HG03565 (cell line): ENCODE data around the gene SLIT1.
"Not testable (repeated sequence)": the region's sequence is repeated elsewhere in the genome, so short reads cannot be mapped to it uniquely, and the experiment has no call there.

Experiments used
- ATAC-seq: cut with Tn5 transposase; IDR thresholded peaks from one replicate; pipeline ENCODE4 v1.9.1; 2021; ENCODE audit warnings: mild to moderate bottlenecking, moderate library complexity; ENCODE audit not compliant: unreplicated experiment

Gene SLIT1

DNA sequence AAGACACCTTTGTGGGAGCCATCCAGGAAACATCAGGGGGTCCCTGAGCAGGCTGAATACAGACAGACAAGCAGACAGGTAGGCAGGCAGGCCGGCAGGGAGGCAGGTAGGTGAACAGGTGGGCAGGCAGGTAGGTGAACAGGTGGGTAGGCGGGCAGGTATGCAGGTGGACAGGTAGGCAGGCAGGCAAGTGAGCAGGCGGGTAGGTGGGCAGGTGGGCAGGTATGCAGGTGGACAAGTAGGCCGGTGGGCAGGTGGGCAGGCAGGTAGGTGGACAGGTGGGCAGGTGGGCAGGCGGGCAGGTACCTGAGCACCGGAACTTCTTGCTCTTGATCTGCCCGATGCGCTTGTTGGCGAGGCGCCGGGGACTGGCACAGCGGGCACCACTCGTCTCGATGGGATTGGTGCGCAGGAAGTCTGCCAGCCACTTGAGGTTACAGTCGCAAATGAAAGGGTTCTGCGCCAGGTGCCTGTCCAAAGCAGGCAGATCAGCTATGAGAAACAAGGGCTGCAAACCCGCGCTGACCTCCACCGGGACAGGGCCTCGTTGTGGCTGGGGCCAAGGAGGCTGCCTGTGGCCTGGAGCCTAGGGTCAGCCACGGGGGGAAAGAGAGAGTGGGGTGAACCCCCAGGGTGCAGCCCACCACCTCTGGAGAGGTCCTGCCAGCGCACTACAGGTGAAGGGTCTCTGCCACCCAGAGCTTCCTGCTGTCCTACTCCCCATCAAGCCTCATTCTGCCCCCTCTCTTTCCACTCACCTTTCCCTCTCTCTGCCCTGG lies 136.9 kb downstream of the SLIT1 start:
- no peak for ATAC-seq

DNA sequence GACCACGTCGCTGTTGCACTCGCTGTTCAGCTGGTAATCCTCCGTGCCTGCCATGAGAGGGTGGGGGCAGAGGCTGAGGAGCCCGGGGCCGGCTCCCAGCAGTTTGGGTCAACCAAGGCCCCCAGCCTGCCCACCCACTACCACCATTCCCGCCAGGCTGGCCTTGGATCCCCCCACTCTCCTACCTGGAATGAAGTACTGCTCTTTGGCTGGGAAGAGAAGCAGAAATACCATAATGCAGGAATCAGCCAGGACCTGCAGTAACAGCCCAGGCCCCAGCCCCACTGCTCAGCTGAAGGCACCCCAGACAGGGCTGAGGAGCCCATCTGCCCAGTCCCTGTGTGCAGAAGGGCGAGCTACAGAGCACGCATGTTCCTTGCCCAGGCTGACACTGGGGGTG lies 138.0 kb downstream of the SLIT1 start:
- ATAC-seq = no peak

DNA sequence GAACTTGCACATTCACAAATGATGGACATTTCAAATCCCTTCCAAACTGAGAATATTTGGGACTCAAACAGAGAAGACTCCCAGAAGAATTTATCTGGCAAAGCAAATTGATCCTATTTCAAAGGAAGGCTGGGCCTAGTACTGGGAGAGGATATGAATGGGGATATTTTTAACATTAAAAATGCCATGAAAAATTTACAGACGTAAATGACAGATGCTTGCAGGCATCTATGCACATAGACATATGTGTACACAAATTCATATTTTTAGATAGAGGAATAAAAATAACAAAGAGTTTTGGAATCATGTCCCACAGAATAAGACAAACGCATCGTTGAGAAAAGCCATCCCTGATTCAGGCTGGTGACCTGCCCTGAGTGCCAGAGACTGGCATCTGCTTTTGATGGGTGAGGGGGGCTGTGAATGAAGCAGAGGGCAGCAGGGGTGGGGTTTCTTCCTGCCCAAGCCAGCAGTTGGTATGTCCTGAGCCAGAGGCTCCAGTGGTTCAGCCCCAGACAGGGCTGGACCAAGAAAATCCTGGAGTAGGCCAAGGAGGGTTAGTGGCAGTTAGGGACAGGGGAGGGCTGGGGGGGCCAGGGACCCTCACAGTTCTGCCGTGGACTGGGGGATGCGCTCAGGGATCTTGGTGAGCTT lies 138.5 kb downstream of the SLIT1 start:
- no peak for ATAC-seq

DNA sequence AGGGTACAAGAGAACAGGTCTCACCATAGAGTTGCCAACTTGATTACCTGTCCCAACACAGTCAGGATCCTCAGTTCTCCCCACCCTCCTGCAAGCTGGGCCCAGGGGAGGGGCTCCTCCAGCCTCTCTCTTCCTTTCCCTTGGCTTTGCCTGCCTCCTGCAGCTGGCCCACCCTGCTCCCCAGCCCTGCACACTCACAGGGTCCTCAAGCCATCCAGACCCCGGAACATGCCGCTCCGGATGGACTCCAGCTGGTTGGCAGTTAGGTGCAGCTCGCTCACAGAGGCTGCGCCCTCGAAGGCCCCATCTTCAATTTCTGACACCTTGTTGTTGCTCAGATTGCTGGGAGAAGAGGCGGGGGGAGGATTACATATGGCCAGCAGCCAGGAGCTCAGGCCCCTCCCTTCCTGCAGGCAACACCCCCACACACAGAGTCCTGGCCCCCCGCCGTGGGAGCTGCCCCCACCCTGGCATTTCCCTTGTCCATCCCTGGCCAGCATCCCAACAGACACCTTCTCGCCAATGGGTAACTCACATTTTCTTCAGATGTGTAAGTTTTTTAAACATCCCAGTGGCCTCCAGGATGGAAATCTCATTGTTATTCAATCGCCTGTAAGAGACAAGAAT lies 139.2 kb downstream of the SLIT1 start:
- no peak for ATAC-seq

DNA sequence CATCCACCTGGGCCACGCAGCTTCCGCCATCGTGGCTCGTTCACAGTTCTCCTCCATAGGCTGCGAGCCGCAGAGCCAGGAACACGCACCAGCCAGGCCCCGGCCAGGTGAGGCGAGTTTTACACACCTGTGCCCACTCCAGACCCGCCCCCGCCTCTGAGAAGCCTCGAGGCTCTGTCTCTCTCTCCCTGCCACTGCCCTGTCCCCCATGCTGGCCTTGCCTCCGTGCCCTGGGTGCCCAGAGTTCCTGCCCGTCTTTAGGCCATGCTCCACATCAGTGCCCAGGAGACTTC lies 142.2 kb downstream of the SLIT1 start:
- ATAC-seq = no peak

DNA sequence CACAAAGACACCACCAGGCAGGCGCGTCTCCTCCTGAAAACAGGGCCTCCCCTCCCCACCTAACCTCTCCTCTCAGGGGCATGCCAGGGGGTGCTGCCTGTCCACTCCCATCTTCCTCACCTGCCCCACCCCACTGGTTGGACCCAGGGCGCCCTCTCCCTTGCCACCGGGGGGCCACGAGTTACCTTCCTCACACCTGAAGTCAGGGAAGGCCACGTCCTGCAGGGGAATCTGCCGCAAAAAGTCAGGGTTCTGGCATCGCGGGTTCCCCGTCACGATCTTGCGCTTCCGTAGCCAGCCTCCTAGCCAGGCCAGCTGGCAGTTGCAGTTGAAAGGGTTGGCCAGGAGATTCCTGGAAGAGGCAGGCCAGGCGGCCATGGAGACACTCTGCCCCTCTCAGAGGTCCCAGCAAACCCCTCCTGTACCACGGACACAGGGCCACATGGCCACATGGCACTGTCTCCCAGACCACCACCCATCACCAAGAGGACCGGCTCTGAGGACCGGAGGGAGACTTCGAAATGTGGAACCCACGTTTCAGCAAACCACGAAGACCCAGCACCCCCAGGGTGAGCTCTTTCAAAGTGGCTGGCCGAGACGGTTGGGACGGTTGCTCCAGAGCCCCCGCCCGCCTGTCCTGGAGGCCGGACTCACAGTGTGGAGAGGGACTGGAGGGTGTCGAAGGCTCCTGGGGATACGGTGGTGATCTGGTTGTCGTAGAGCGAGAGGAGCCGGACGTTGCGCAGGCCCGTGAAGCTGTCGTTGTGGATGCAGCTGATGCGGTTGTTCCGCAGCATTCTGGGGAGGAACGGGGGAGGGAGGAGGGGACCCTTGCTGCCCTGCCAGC lies 142.8 kb downstream of the SLIT1 start:
- ATAC-seq = no peak

DNA sequence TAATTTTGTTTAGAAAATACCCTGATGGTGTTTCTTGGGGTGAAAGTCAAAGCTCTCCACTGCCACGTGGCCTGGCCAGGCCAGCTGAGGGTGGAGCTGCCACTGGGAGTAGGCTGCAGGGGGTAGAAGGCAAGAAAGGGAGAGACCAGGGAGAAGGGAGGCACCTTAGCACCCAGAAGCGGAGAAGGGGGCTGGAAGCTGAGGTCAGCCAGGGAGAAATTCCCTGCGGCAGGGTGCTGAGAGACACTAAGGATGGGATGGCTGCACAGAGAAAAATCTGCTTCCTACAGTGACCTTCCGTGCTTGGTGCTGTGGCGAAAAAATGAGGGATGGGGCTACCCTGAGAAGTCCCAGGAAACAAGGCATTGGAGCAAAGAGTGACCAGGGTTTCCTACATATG lies 143.7 kb downstream of the SLIT1 start:
- ATAC-seq = no peak

DNA sequence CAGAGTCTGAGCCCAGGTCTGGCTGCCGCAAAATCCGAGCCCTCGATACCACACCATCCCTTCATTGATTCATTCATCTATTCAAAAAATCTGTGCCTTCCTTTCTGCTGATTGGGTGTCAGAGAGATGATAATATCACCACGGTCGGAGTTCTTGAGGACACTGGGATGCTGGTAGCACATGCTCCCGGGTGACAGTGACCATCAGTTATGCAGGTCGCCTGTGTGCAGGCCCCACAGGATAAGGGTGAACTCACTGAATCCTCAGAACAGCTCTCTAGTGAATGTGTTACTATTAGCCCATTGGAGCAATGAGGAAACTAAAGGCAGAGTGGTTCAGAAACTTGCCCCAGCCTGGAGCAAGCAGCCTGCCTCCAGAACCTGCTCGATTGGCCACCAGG lies 145.1 kb downstream of the SLIT1 start:
- ATAC-seq = no peak

DNA sequence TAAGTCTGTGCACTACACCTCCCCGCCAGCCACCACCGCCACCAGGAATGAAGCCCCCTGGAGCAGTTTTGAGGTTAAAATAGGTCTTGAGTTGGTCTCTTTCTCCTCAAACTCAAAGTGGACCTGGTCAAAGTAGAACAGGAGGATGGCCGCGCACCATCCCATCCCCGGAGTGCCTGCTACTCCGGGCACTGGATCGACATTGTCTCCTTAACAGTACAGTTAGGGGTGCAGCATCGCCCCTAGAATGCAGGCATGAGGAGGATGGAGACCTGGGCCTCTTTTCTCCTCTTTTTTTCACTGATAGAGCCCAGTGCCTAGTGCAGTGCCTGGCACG lies 145.5 kb downstream of the SLIT1 start:
- ATAC-seq = no peak

DNA sequence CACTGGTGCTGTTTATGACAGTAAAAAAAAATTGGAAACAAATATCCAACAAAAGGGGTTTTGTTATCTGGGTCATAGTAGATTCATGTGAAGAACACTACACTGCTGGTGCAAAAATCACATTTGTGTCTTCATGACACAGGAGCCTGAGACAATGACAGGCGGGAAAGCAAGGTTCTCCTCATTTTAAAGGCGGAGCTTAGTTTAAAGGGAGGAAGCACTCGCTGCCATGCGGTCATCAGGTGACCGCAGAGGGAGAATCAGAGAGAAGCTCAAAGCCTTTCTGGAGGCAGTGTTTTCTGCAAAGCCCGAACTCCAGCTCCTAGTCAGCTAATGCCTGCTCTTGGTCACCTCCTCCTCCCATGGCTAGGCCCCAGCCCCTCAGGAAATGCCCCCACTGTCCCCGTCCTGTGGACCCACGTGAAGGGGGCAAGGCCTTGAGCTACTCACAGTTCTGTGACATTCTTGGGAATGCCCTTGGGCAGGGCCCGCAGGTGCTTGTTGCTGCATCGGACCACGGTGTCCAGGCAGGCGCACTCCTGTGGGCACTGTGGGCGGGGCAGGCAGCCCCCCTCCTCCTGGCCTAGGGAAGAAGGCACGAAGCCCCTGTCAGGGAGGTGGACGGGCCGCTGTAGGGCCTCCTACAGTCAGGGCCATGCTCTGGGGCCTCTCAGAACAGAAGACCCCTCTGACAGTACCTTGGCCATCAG lies 146.1 kb downstream of the SLIT1 start:
- ATAC-seq = no peak

DNA sequence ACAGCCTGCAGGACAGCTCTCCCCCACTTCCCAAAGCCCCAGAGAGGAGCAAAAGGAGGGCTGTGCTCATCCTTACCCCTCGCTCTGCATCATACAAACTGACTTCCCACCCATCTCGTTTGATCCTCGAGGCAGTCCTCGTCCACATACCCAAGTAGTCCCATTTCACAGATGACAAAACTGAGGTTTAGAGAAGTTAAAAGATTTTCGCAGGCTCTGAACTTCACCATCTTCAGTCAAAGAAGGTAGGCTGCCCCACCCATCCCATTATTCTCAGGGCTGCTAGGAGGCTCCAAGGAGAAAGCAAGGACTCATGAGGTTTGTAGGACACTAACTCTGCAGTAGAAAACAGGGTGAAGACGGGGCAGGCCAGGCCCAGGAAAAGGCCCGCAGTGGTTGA lies 147.1 kb downstream of the SLIT1 start:
- no peak for ATAC-seq

DNA sequence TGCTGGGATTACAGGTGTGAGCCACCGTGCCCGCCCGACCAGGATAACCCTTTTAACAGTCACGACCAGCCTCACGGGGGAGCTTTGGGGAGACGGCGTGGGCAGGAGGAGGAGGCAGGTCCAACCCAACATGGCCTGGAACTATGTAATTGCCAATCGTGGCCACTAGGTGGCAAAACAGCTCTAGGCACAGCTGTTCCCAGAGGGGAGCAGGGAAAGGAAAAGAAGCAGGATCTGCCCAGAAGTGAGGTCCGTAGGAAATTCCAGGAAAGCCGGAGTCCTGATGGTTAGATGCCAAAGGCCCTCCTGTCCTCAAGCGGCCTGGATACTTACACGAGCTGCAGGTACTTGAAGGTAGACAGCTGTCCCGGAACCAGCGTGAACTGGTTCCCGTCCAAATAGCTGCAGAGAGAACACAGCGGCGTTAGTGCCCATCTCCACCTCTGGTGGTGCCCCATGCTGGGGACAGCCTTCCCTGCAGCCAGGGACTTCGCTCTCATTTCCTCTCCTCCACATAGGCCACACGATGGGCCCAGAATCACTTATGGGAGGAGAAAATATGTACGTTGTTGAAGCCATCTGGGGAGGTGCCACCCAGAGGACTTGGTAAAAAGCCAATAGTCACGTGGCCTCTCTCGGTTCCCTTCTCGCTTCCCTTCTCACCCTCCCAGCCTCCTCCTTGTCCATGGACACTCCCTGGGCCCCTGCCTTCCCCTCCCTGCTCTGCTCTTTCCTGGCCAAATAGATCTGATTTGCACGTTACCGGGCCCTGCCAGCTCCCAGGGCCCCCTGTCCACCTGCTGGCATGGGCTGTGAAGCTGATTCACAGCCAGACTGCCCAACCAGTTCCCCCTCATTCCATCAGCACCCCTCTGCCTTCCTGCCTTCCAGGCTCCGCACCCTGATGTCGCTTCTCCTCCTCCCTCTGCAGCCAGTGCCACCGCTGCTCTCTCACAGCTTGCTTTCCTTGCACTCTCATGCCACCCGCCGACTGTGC lies 148.1 kb downstream of the SLIT1 start:
- ATAC-seq = no peak

DNA sequence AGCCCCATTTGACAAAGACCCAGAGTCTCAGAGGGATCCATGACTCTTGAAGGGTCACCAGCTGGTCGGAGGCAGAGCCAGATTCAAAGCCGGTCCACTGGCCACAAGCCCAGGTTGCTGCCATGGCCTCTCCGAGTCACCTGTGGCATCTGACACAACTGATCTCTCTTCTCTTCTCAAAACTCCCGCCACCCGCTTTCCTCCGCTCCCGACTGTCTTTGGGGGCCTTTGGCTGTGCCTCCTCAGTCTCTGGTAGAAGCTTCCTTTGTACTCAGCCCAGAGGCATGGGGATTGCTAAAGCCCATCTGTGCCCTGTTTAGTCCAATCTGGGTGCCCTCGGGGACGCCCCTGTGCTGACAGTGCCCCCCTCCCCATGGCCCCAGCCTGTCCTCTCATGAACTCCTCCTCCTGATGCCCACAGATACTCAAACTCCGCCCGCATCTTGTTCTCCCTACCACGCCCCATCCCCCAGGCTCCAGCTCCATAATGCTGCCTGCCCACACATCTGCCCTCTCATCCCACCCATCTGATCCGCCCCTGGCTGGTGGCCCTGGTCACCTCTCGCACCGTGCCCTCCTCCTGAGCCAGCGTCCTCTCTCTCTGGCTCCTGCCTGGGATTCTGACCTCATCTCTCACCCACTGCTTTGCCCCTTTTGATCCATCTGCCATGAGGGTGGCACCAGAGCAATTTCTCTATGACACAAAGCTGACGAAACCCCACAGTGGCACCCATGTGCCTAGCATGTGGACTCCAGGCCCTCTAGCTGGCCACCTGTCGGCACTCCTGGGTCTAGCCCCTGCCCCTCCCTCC lies 150.6 kb downstream of the SLIT1 start:
- ATAC-seq = no peak

DNA sequence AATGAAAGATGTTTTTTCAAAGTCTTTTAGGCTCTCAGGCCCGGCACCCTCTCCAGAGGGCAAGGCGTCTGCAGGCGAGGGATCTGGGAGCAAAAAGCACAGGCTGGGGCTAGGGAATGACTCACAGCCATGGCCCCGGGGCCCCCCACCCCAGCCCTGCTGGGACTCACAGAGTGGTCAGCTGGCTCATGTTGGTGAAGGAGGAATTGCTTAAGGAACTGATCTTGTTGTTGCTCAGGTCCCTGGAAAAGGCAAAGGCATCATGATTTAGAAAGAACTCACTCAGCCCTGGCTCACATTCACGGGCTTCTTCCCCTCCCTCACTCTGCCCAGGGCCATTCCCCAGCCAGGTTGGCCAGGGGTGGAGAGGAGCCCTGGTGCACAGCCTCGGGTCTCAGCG lies 151.5 kb downstream of the SLIT1 start:
- no peak for ATAC-seq

DNA sequence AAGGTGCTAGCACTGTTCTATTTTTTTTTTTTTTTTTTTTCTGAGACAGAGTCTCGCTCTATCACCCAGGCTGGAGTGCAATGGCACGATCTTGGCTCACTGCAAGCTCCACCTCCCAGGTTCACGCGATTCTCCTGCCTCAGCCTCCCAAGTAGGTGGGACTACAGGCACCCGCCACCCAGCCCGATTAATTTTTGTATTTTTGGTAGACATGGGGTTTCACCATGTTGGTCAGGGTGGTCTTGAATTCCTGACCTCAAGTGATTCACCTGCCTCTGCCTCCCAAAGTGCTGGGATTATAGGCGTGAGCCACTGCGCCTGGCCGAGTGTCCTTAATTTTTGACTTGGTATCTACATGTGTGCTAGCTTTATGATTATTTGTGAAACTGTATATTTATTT lies 151.9 kb downstream of the SLIT1 start:
- ATAC-seq = not testable (repeated sequence)

DNA sequence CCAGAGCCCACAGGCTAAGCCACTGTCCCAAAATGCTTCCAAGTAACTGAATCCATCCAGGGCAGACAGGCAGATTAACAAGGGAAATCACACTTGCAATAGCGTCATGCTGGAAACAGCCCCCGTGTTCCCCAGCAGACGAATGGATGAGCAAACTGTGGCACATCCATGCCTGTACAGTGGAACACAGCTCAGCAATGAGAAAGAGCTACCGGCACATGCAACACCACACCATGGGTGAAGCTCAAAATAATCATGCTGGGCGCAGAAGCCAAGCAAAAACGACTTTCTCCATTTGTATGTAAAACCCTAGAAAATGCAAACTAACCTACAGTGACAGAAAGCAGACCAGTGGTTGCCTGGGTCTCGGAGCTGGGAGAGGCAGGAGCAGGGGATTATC lies 153.1 kb downstream of the SLIT1 start:
- ATAC-seq = no peak

DNA sequence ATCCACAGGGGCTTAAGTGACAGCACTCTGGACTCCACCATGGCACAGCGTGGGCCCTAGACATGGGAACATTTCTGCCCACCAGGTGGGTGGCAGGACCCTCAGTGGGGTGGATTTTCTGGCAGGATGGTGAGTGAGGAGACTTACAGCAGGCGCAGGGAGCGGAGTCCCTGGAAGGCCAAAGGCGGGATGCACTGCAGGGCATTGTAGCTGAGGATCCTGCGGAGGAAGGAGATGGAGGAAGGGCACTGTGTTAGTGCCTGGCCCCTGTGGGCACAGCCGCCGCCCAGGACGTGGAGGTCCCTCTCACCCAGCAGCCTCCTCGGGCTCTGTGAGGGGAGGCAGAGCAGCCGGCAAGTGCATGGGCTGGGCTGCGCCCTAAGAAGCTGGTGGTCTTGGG lies 154.3 kb downstream of the SLIT1 start:
- ATAC-seq = no peak

DNA sequence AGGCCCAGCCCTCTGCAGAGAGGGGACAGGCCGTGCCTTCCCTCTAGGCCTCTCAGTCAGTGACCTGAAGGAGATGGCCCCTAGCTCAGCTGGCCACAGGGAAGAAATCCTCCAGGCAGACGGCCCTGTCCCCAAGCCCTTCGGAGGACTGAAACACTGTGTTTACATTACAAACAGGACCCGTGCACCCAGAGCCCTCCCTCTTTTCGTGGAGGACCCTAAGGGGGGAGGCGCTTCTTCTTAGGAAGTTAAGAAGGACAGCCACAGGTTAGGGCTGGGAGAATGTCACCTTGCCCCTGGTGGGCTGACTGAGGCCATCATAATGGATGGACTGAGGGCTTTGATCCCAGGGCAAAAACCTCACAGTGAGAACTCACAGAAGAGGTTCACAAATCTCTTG lies 154.9 kb downstream of the SLIT1 start:
- no peak for ATAC-seq

DNA sequence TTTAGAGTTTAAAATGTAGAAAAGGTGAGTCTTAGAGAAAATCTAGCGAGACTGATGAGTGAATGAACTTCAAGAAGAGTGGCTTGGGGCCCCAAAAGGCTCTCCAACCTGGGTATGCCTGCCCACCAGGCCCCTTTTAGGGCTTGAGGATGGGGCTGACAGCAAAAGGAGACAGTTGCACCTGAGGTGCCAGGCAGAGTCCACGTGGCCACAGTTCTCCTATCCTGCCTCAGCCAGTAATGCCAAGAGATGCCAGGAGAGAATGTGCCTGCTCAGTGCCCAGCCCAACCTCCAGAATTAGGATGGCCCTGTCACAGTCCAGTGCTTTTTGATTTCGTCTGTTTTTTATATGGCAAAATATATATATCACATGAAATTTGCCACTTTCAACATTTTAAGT lies 156.5 kb downstream of the SLIT1 start:
- no peak for ATAC-seq
